Measurements from ENCODE around the gene SH2D3A. TPM values are rescaled to one million over a fixed set of nuclear protein-coding genes. Genes with fewer than 3 reads are reported as not detected.
"Not testable (repeated sequence)": the region's sequence is repeated elsewhere in the genome, so short reads cannot be mapped to it uniquely, and the experiment has no call there.

SH2D3A gene
- total and polyA plus RNA-seq, 2 experiments from 2014 or later = 14.8 to 19.6 TPM

DNA sequence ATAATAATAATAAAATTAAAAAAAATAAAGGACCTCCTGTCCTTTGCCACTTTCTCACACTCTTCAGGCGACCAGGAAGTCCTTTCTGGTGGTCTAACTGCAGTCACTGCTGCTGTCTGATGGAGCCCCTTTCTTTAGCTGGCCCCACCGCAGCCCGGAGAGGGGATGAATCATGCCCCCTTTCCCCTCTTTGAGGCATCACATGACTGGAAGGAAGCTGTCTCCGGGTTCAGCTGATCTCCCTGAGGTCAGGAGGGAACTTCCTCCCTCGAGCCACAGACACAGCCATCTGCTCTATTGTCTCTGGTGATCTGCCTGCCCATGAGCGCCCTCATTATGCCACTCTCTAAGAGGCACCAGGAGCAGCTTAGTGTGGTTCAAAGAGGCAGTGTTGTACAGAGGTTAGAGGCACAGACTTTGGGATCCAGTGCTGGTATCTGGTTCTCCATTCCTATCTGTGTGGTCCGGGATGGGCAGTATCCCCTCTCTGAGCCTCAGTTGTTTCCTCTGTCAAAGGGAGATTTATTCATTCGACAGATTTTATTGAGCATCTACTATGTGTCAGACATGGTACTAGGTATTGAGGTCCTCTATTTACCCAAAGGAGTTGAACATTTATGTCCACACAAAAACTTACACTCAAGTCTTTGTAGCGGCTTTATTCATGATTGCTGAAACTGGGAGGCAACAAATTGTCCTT lies 35.3 kb upstream of the SH2D3A start:
- Histone ChIP-seq H3K9me2 (replicated peaks; ENCODE audit: insufficient read depth) (no peaks in the 10 kb centered on the region), H3K27me3 (no peaks in the 10 kb centered on the region), H3K79me2 (no peaks in the 10 kb centered on the region), H3K4me1 (ENCODE audit: insufficient read depth) (no peaks in the 10 kb centered on the region), H3K27ac (no peak overlapping the region), H3K4me2 (no peak overlapping the region), H3K4me3 (no peak overlapping the region), H2AFZ (no peak overlapping the region), H3K36me3 (replicated peaks; ENCODE audit: insufficient read depth, low read depth) (no peaks in the 10 kb centered on the region), H3K9me3 (ENCODE audit: low read depth) (no peaks in the 10 kb centered on the region), H4K20me1 (ENCODE audit: insufficient read depth, poor library complexity, severe bottlenecking) (no peaks in the 10 kb centered on the region)
- TF ChIP-seq EZH2phosphoT487 (IDR thresholded peaks at IDR 0.05; ENCODE audit: low read depth, severe bottlenecking, unreplicated experiment) (no peak), CTCF (IDR thresholded peaks at IDR 0.05; ENCODE audit: poor library complexity) (no peak), EZH2 (IDR thresholded peaks at IDR 0.05; ENCODE audit: borderline replicate concordance) (no peak)
- WGBS (ENCODE audit: low lambda C conversion rate, missing lambda C conversion rate) = 69% methylated on average over 9 of the region's 9 CpGs
- DNase-seq (ENCODE audit: low spot score) = no peak

GRCh38 chr19:6801485-6802086 lies 34.4 kb upstream of the SH2D3A start:
- Histone ChIP-seq H3K36me3 (replicated peaks; ENCODE audit: insufficient read depth, low read depth) (no peaks in the 10 kb centered on the region), H3K79me2 (no peaks in the 10 kb centered on the region), H3K27me3 (no peaks in the 10 kb centered on the region), H3K4me1 (ENCODE audit: insufficient read depth) (no peaks in the 10 kb centered on the region), H3K27ac (no peak overlapping the region), H3K9me3 (ENCODE audit: low read depth) (no peaks in the 10 kb centered on the region), H3K4me3 (no peak overlapping the region), H3K9me2 (replicated peaks; ENCODE audit: insufficient read depth) (no peaks in the 10 kb centered on the region), H4K20me1 (ENCODE audit: insufficient read depth, poor library complexity, severe bottlenecking) (no peaks in the 10 kb centered on the region), H3K4me2 (peak overlapping the region; percentile 70), H2AFZ (peak overlapping the region; percentile 83)
- TF ChIP-seq EZH2phosphoT487 (IDR thresholded peaks at IDR 0.05; ENCODE audit: low read depth, severe bottlenecking, unreplicated experiment) = no peak
- TF ChIP-seq EZH2 (IDR thresholded peaks at IDR 0.05; ENCODE audit: borderline replicate concordance) = no peak
- no peak for TF ChIP-seq CTCF (IDR thresholded peaks at IDR 0.05; ENCODE audit: poor library complexity)
- no peak for DNase-seq (ENCODE audit: low spot score)
- WGBS (ENCODE audit: low lambda C conversion rate, missing lambda C conversion rate) = 42% methylated on average over 18 of the region's 19 CpGs

- peak overlapping the region; percentile 70 for H3K4me2 ChIP-seq
- H3K36me3 ChIP-seq (replicated peaks; ENCODE audit: insufficient read depth, low read depth) = no peaks in the 10 kb centered on the region
- no peak overlapping the region for H3K4me3 ChIP-seq
- H3K9me3 ChIP-seq (ENCODE audit: low read depth) = no peaks in the 10 kb centered on the region
- no peak overlapping the region for H3K27ac ChIP-seq
- H2AFZ ChIP-seq = peak overlapping the region; percentile 83
- no peaks in the 10 kb centered on the region for H3K27me3 ChIP-seq
- no peaks in the 10 kb centered on the region for H3K79me2 ChIP-seq
- WGBS (ENCODE audit: low lambda C conversion rate, missing lambda C conversion rate) = 60% methylated on average over 10 of the region's 10 CpGs
- H4K20me1 ChIP-seq (ENCODE audit: insufficient read depth, poor library complexity, severe bottlenecking) = no peaks in the 10 kb centered on the region
- H3K9me2 ChIP-seq (replicated peaks; ENCODE audit: insufficient read depth) = no peaks in the 10 kb centered on the region
- no peak for DNase-seq (ENCODE audit: low spot score)
- no peaks in the 10 kb centered on the region for H3K4me1 ChIP-seq (ENCODE audit: insufficient read depth)
- TF ChIP-seq EZH2phosphoT487 (IDR thresholded peaks at IDR 0.05; ENCODE audit: low read depth, severe bottlenecking, unreplicated experiment) (no peak), EZH2 (IDR thresholded peaks at IDR 0.05; ENCODE audit: borderline replicate concordance) (no peak), CTCF (IDR thresholded peaks at IDR 0.05; ENCODE audit: poor library complexity) (no peak)
These were observed 33.8 kb upstream of the SH2D3A start for GRCh38 chr19:6800991-6801484.

DNA sequence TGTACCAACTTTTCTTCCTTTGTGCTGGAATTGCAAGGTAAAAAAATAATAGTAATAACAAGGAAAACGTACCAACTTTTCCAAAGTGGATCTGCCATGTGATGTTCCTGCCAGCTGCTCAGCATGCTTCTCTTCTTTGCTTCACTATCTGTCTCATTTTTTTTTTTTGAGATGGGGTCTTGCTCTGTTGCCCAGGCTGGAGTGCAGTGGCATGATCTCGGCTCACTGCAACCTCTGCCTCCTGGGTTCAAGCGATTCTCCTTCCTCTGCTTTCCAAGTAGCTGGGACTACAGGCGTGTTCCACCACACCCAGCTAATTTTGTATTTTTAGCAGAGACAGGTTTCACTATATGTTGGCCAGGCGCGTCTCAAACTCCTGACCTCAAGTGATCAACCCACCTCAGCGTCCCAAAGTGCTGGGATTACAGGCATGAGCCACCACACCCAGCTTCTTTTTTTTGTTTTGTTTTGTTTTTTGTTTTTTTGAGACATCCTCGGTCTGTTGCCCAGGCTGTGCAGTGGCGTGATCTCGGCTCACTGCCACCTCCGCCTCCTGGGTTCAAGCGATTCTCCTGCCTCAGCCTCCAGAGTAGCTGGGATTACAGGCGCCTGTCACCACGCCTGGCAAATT lies 33.0 kb upstream of the SH2D3A start:
- not testable (repeated sequence) for DNase-seq (ENCODE audit: low spot score); H3K27me3 ChIP-seq
- 86% methylated on average over 14 of the region's 14 CpGs for WGBS (ENCODE audit: low lambda C conversion rate, missing lambda C conversion rate)

More for the DNA sequence above, 33.0 kb upstream of the SH2D3A start:
- H4K20me1 ChIP-seq (ENCODE audit: insufficient read depth, poor library complexity, severe bottlenecking); H3K9me3 ChIP-seq (ENCODE audit: low read depth); H3K4me2 ChIP-seq; H3K9me2 ChIP-seq (replicated peaks; ENCODE audit: insufficient read depth); H3K4me1 ChIP-seq (ENCODE audit: insufficient read depth); H3K79me2 ChIP-seq; H3K27ac ChIP-seq; H2AFZ ChIP-seq; H3K36me3 ChIP-seq (replicated peaks; ENCODE audit: insufficient read depth, low read depth); H3K4me3 ChIP-seq: not testable (repeated sequence)

Data from hepatocyte (in vitro differentiated cells).